ENCODE data around the gene HPCAL4.
A peak's percentile ranks its signal among the peaks of the same experiment; 100 is the strongest.

HPCAL4 gene

DNA sequence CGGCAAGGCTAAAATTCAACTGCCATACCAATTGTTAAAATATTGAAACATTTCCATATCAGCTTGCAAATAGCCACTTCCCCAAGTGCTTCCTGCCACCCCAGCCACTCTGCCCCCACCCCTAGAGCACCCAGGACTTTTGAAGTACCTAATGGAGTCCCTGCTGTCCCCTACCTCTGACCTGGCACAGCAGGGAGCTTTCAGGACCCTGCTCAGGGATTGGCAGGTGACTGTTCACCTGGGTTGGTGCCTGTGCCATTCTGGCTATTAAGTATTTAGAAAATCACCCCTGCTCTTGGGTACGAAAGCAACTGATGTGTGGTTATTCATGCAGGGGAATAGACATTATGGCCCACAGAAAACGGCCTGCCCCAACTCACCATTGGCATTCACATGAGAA is 9.1 kb upstream of the HPCAL4 start:
- DNase-seq: no peak

DNA sequence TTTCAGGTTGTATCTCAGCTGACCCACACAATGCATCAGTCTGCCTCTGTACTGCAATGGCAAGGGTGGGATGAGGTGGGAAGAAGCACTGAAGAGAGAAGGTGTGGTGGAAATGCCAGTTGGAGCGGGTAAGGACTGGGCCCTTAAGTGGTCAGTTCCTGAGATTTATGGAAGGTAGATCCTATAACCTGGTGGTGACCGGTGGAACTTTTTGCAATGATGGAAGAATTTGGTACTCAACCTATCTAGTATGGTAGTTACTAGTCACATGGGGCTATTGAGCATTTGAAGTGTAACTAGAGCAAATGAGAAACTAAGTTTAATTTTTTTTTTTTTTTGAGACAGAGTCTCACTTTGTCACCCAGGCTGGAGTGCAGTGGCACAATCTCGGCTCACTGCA is 8.2 kb upstream of the HPCAL4 start:
- no peak for DNase-seq

DNA sequence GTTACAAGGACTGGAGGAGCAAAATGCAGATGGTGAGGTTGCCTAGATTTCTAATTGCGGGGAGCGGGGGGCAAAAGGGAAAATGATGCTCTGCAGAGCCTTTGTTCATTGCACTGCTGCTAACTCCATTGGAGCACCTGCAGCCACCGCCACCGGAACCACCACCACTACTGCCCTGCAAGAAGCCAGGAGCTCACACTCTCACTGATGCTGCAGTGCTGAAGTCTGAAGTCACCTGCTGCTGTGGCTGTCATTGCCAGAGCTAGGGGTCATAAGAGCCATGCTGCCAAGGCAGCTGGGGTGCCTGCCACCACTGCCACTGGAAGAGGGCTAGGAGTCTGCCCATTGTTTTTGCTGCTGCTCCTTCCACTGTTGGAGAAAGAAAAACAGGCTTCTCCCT is 7.3 kb upstream of the HPCAL4 start:
- no peak for DNase-seq

DNA sequence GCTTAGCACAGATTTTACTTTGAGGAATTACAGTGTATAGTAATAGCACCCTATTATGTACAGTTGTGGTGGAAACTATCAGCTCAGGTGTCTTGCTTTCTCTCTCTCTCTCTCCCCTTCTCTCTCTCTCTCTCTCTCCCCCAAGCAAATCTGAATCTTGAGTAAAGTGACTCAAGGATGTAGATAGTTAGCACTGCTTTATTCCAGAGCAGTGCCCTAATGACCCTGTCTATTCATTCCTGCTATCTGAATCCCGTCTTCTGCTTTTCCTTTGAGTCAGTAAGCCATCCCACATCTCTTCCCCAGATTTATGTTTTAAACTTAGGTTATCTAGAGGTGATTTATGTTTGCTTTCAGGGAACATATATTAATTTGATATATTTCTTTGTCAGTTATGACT is 5.2 kb upstream of the HPCAL4 start:
- DNase-seq: no peak

DNA sequence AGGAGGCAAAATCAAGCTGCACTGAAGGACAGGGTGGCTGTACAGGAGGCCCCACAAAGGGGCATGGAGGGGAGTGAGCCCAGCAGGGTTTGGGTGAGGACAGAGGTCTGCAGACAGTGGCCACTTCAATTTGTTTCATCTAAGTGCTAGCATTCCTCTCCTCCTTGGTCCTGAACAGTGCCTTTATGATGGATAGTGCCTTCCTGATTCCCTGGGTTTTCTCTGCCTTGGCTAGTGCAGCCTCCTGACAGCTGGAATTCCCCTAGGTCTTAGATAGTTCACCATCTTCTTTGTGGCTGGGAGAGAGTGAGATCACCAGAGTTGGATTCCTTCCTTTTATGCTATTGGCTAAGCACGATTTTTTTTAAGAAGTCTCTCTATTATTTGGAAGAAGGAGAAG is 3.8 kb upstream of the HPCAL4 start:
- no peak for DNase-seq

DNA sequence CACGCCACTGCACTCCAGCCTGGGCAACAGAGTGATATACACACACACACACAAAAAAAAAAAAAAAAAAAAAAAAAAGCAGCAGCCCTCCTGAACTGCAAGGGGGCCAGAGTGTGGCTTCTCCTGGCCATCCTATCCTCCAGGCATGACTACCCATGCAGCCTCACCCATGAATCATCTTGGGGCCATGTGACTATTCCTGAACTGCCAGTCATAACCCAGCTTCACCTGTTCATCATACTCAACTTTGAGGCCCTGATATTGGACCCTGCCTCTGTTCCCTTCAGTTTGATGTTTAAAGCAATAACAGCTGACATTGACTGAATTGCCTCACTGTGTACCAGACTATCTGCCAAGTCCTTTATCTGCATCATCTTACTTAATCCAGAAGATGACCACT is 2.8 kb upstream of the HPCAL4 start:
- peak; percentile 28 for DNase-seq

DNA sequence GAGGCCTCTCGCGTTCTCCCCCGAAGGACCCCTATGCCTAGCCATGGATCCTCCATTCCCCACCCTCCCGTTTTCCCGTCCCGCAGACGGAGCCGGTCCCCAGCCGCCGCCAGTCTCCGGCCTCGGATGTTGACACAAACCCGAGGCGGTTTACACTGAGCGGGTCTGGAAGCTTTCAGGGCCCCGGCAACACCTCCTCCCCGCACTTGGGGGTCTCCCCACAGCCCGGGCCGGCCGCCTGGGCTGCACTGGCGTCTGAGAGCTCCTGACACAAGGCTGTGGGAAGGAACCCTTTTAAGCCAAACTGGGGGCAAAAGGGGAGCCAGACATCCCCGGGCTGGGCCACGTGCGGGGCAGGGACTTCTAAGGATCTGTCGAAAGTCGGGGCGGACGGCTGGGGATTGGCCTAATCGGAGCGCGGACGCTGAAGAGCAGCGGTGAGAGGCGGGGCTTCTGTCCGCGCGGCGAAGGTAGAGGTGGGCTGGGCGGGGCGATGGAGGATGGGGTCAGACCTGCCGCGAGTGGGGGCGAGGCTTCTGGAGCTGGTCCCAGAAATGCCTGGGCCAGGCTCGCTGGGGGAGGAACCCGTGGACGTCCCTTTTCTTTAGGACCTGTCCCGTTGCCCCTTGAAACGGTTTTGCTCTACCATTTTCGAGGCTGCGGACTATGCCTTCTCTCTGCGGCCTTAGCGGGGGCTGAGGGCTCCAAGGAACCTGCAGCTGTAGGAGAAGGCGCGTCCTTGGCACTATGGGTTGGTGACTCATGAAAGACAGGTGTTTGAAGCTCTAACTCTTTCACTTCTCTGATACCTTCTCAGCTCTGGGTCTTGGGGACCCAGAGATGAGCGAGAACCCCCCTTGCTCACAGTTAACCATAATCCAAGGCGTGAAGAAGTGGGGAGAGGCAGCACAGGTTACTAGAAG is 1.2 kb upstream of the HPCAL4 start:
- DNase-seq: peak; percentile 14

DNA sequence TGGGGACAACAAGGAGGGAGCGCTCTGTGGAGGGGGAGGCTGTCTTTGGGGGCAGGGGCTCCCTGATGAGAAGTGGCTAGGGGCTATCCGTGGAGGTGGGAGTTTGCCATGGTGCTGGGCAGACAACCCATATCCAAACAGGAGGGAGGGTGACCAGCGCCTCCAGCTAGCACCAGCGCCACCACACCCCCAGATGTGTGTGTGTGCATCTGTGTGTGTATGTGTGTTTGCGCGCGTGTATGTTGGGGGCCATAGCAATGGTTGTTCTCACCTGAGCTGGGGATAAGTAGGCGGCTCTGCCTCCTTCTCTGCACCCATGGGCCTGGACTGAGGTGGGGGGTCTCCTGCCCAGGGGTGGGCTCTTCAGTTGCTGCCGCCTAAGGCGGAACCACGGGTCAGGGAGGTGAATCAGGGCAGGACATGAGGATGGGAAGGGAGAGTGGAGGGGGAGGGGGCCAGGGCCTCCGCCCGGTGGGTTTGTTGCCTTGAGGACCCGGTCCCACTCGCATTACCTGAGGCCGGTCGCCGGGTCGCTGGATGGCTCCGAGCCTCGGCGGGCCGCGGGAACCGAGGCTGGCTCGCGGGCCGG is 345 bp downstream of the HPCAL4 start:
- DNase-seq: no peak

DNA sequence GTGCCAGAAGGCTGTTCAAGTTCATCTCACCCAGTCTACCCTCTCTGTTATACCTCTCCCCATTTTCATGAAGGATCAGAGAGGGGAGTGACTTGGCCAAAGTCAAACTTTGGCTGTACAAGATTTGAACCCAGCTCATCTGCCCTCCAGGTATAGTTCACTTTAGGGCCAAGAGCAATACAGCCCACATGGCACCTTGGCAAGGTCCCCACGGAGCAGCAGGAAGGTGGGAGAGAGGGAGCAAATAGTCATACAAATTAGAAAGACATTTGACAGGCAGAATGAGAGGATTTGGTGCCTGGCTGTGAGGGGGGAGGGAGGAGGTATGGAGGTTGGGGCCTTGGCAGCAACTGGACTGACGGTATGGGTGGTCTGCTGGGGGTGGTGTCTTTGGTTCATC is 1.0 kb downstream of the HPCAL4 start:
- DNase-seq: no peak

DNA sequence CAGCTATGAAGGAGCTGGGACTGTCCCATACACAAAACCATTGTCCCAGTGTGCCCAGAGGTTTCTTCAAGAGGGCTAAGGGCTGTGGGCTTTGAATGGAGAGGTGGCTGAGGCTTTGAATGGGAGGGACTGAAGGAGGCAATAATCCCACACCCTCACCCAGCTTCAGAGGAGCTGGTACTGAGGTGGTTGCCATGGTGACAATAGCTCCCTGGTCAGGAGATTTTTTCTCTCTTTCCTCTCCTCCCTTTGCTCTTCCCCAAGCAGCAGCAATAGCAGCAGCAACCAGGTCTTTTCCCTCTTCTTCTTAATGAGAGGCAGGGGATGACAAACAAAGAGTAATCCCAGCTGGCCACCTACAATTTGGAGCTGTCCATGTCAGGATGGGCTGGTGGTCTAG is 1.6 kb downstream of the HPCAL4 start:
- no peak for DNase-seq

DNA sequence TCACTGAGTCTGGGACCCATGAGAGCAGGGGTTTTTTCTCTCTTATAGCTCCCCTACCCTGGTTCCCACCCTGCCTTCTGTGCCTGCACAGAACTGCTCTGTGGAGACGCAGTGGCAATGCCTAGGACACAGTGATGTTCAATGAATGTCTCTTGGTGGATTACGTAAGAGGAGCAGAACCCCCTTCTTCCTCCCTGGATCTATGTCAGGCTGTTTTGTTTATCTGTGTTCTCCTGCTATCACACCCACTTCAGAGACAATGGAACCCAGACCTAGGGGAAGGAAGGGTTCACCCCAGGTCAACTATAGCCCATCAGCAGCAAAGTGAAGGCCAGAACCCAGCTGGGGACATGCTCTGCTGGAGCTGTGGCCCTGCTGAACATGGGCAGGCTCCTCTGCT is 2.0 kb downstream of the HPCAL4 start:
- DNase-seq: no peak

DNA sequence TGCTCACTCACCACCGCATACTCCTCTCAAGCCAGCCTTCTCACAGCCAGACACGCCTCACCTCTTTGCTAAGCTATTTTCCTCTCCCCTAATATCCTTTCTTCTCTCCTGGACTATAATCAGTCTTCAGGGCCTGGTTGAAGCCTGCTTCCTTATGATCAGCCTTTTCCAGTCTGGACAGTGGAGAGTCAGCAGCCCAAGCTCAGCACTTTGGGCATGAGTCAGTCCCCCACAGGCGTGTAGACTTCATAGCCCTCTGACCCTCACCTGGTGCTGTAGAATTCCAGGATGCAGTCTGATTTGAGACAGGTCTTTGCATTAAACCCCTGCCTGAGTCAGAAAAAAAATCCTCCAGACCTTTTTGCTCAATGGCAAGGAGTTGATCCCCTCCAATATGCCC is 2.5 kb downstream of the HPCAL4 start:
- DNase-seq: no peak

DNA sequence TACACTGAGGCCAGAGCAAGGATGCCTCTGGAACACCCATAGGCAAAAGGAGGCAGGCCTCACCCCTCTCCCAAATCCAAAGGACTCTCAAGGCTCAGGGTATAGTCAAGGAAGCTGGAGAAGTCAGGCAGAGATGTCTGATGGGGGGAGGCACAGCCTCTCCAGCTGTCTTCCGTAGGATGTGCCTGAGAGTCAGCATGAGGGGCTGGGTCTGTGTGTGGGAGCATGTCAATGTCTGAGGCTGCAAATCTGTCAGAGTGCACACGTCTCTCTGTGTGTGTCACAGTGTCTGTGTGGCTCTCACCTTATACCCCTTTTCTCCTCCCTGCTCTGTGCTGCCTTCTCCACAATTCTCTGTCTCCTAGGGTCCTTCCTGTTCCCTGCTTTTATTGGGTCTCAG is 4.0 kb downstream of the HPCAL4 start:
- no peak for DNase-seq

DNA sequence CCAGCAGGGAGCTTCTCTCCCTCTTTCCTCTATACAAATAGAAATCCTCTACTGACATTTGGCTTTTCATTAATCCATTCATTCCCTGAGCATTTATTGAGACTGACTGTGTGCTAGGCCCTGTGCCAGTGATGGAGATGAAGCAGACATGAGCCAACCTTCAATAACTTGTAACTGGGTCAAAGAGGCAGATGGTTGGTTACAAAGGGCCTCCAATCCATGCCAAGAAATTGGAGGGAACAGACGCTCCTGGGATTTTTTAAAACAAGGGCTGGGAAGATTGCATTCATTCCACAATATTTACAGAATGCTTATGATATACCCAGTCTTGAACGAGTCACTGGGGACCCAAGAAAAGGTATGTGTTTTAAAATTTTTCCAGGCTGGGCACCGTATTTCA is 6.2 kb downstream of the HPCAL4 start:
- no peak for DNase-seq

DNA sequence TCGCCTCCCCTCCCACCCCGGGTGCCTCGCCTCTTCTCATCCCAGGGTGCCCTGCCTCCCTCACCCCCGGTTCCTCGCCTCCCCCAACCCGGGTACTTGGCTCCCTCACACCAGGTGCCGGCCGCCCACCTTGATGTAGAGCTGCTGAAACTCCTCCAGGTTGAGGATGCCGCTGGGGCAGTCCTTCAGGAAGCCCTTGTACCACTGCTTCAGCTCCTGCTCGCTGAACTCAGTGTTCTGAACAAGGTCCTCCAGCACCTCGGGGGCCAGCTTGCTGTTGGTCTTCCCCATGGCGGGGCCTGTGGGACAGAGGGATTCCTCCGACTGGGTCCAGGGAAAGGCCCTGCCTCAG is 6.9 kb downstream of the HPCAL4 start:
- no peak for DNase-seq

DNA sequence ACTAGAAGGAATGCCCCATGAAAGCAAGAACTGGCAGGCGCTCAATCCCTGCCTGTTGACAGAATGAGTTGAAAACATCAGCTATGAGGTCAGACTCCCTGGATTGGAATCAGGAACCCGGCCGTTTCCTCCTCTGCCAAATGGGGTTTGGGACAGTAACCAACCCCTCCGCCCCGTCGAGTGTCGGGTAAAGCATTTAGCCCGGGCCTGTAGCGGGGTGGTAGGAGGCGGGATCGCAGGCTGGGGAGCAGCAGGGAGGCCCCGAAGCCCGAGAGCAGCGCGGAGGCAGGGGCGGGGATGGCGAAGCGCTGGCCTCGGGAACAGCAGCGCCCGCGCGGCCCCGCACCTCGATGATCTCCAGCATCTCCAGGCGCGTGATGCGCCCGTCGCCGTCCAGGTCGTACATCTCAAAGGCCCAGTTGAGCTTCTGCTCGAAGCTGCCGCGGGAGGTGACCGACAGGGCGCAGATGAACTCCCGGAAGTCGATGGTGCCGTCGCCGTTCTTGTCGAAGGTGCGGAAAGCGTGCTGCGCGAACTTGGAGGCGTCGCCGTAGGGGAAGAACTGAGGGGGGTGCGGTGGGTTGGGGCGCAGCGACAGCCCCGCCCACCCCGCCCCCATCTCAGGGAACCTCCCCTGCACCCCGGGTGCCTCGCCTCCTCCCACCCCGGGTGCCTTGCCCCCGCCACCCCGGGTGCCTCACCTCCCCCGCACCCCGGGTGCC is 7.5 kb downstream of the HPCAL4 start:
- DNase-seq: peak; percentile 47

DNA sequence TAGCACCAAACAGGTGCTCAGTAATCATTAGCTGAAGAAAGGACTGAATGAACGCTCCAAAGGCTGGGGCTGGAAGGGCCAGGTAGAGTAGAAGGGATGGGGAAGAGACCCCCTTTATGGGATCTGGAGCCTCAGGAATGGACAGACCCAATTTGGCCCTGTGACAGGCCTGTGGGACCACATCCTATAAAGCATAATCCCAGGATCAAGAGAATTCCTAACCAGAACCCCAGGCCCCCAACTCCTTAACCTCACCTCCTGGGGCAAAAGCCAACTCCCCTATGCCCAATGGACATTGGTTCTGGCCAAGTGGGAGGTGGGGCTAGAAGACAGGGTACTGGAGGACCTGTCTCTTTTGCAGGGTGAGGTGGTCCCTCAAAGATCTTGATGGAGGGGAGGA is 9.2 kb downstream of the HPCAL4 start:
- DNase-seq: no peak

DNA sequence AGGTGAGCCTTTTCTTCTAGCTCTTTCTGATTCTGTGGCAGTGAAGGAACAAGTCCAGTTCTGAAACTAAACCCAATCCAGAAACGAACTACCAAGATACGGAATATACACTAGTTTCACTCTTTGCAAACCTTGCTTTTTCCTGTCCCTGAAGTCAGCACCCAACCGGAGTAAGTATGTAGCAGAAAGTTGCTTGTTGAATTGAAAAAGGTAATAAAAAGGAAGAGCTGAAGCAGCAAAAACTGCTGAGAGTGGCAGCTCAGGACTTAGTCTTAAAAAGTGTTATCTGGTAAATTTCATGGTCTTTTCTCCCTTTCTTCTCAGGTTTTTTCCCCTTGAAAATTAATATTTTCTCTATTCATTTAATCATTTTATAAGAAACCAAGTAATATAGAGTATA is 9.9 kb downstream of the HPCAL4 start:
- no peak for DNase-seq

DNA sequence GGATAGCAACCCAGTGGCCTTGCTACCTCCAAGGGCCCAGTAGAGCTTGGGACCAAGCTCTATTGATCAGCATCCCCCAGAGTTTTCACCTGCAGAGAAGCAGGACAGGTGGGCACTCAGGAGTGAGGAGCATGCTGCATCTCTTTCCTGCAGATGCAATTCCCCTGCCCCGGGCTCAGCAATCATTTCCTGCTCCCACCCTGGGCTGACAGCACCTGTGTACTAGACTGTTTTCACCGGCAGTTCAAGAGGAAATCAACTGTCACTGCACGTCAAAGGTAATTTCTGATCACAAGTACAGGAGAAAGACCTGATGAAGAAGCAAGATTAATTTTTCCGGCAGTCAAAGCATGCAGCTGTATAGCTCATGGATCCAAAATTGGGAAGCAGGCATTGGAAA is 10.5 kb downstream of the HPCAL4 start:
- no peak for DNase-seq

DNA sequence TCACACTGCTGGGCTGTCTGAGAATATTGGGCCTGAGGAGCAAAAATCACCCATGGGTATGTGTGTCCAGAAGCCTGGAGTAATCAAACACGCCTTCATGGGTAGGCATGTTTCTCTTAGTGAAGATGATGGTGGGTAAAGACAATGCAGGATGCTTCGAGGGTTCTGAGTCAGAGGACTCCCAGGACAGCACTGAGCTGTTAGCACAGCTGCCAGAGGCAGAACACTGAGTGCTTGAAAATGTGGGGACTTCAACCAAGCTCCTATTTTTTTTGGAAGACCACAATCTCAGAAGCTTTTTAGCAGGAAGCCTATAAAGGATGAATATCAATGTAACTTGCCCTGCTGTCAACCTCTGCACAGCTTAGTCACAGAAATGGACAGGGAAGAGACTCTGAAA is 11.4 kb downstream of the HPCAL4 start:
- DNase-seq: no peak

DNA sequence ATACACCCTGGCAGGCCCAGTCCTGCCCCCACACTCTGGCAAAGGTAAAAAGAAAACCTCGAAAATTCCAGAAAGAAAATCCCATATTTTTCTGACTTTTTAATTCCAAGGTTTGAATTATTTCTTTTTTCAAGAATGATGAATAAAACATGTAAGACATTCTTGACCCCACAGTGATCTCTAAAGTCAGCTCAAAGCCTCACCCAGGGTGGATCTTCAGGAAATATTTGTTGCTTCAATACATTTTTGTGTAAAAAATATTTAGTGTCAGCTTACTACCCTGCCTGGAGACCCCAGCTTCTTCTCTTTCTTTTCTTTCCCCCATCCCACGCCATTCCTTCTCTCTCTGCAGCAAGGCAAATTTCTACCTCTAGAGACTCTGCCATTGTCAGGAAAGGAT is 12.3 kb downstream of the HPCAL4 start:
- DNase-seq: no peak

DNA sequence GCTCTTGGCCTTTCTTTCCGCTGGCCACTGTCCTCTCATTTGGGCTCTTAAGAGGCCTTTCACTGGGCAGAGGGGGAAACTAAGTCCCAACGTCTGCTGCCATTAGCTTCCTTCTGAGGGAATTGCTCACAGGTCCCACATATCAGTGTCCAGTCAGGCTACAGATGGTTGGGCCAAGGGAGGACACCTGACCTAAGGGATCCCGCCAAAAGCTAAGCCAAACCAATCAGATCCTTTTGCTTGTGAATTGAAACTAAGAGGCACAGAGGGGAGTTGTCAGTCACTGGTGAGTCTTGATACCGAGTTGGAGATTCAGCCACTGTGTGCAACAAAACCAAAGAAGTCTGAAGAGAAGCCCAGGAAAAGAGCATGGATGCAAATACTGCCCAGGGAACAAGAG is 13.6 kb downstream of the HPCAL4 start:
- no peak for DNase-seq

DNA sequence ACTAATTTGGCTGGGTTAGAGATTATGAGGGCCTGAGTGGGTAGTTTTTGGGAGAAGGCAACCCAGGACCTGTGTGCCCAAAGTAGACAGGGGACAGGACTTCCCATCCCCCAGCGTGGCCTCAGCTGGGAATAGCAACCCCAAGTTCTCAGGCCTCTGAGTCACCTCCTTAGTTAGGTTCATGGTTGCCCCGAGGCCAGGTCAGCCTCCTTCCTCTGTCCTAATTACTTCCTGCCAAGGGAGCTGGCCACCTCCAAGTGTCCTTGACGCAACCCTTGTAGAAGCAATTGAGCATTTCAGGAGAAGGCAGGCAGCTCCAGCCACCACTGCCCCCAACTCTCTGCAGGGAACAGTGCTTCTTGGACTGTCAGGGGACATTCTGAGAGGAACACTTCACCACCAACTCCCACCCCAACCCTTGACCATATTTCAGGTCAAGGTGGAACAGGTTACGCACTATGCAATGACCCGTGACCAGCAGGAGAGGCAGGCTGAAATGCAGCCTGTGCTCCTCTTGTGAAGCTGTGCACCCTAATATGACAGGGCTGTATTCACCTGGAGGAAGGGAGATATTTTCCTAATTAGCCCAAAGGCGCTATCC is 14.2 kb downstream of the HPCAL4 start:
- DNase-seq: no peak

DNA sequence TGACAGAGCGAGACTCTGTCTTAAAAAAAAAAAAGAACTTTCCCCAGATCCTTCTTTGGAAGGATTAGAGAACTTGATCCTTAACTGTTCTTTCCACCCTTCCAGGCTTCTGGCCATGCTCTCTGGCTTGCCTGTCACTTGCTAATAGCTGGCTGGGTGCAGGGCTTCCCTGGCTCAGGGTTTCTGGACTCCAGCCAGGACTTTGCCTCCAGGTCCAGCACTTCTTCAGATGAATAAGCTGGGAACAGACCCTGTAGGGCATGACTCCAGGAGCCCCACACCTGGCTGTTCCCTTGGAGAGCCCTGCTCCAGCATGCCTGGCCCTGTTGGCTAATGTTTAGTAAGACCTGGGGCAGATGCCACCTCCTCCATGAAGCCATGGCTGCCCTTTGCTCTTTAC is 16.0 kb downstream of the HPCAL4 start:
- DNase-seq: no peak

Measured in activated CD4-positive, alpha-beta T cell treated with anti-CD3 and anti-CD28 coated beads for 48 hours (primary cell).